GM12878 (cell line): Measurements from ENCODE around the gene BORCS5. TPM values are rescaled to one million over a fixed set of nuclear protein-coding genes. Genes with fewer than 3 reads are reported as not detected.
A peak's percentile ranks its signal among the peaks of the same experiment; 100 is the strongest.

Source experiments
- ATAC-seq: fragments of 200-7000 bp; cut with Tn5 transposase; 3 replicates; pipeline ENCODE4 v1.9.1; 2020; ENCODE audit warnings: mild to moderate bottlenecking, moderate library complexity
- BruUV-seq: library from RNA; stranded (reverse); fragments of 400-500 nt; replicated peaks from 2 replicates; lab custom pipeline; 2021; lab: Mats Ljungman, UMichigan
- CTCF ChIA-PET: fragments of 300-600 bp; sonication (Branson Sonifier 250); formaldehyde crosslinking; extraction: SDS; loops from one replicate; lab custom pipeline; 2021; ENCODE audit warnings: inconsistent platforms; lab: Yijun Ruan, JAX
- POLR2A ChIA-PET: fragments of 350-600 bp; formaldehyde crosslinking; extraction: SDS; loops from one replicate; lab custom pipeline; 2021; ENCODE audit warnings: inconsistent platforms; lab: Charles Lee
- RAD21 ChIA-PET: fragments of 300-600 bp; sonication (Branson Sonifier 250); formaldehyde crosslinking; loops from one replicate; lab custom pipeline; 2023; ENCODE audit warnings: antibody characterized with exemption; ENCODE audit not compliant: unreplicated experiment; lab: Charles Lee
- SMC1A ChIA-PET: fragments of 300-600 bp; sonication (Branson Sonifier 250); formaldehyde crosslinking; loops from one replicate; lab custom pipeline; 2023; ENCODE audit not compliant: unreplicated experiment, uncharacterized antibody; lab: Charles Lee
- DNase-seq: peaks from one replicate; pipeline ENCODE4 v3.0.0-alpha.2; 2011; ENCODE audit warnings: low read depth, low spot score
- FAIRE-seq: peaks from 3 replicates; lab custom pipeline; 2011; peaks lifted over from hg19 to GRCh38; lab: Jason Lieb, UNC
- H2AFZ ChIP-seq: 2 replicates; pipeline ENCODE4 v1.6.0; 2011; ENCODE audit warnings: low read depth, low read length, control low read depth; ENCODE audit not compliant: control insufficient read depth
- H3K27ac ChIP-seq: 2 replicates; pipeline ENCODE4 v1.5.1; 2011; ENCODE audit warnings: control low read depth; ENCODE audit not compliant: control insufficient read depth, insufficient read depth
- H3K27me3 ChIP-seq, 2 experiments: replicated peaks in 1 of 2; 2 replicates each; pipeline versions ENCODE4 v1.6.0 to v1.6.1; 2011; ENCODE audit warnings: low read length in 1 of 2; ENCODE audit not compliant: control insufficient read depth in 2 of 2, insufficient read depth in 2 of 2
- H3K36me3 ChIP-seq, 2 experiments: 2 replicates each; pipeline ENCODE4 v1.5.1; 2011; ENCODE audit warnings: low read length in 1 of 2; ENCODE audit not compliant: control insufficient read depth in 2 of 2, insufficient read depth in 2 of 2
- H3K4me1 ChIP-seq: 2 replicates; pipeline ENCODE4 v1.6.1; 2011; ENCODE audit warnings: mild to moderate bottlenecking, low read length, moderate library complexity, mixed read lengths; ENCODE audit not compliant: control insufficient read depth, insufficient read depth
- H3K4me2 ChIP-seq: 2 replicates; pipeline ENCODE4 v1.6.0; 2011; ENCODE audit warnings: control low read depth; ENCODE audit not compliant: control insufficient read depth, insufficient read depth
- H3K4me3 ChIP-seq: fragments of 200-600 bp; sonication (generic); 2 replicates; pipeline ENCODE4 v1.5.1; 2016
- H3K79me2 ChIP-seq: 2 replicates; pipeline ENCODE4 v1.6.0; 2011; ENCODE audit warnings: low read length; ENCODE audit not compliant: control insufficient read depth, insufficient read depth
- H3K9ac ChIP-seq: 2 replicates; pipeline ENCODE4 v1.8.0; 2011; ENCODE audit warnings: low read length, control low read depth, mixed read lengths; ENCODE audit not compliant: control insufficient read depth, insufficient read depth
- H3K9me3 ChIP-seq: replicated peaks from 3 replicates; pipeline ENCODE4 v1.5.1; 2011; ENCODE audit warnings: mild to moderate bottlenecking, low read length; ENCODE audit not compliant: control insufficient read depth, insufficient read depth
- H4K20me1 ChIP-seq: 2 replicates; pipeline ENCODE4 v1.6.0; 2011; ENCODE audit not compliant: control insufficient read depth, insufficient read depth
- ATF2 ChIP-seq: IDR thresholded peaks from 2 replicates; pipeline ENCODE4 v1.6.1; 2012; ENCODE audit warnings: low read length, inconsistent platforms
- ATF7 ChIP-seq: fragments of 450-650 bp; IDR thresholded peaks from 2 replicates; pipeline ENCODE4 v1.6.1; 2016; ENCODE audit warnings: low read depth, mild to moderate bottlenecking
- HDAC2 ChIP-seq: fragments of 200-600 bp; sonication (generic); IDR thresholded peaks from 2 replicates; pipeline ENCODE4 v1.6.1; 2017
- HSF1 ChIP-seq: fragments of 150-350 bp; IDR thresholded peaks from 2 replicates; pipeline ENCODE4 v1.6.1; 2014; ENCODE audit warnings: mild to moderate bottlenecking, low read depth, low read length
- ZBTB40 ChIP-seq: fragments of 450-650 bp; IDR thresholded peaks from 2 replicates; pipeline ENCODE4 v1.6.1; 2016; ENCODE audit warnings: mild to moderate bottlenecking, moderate library complexity, borderline replicate concordance
- WGBS: methylation state at CpG from one replicate; pipeline ENCODE4 v1.1.6; 2016; ENCODE audit warnings: low lambda C conversion rate; ENCODE audit not compliant: insufficient replicate concordance, insufficient coverage; ENCODE audit errors: missing lambda C conversion rate; 5-methylcytosine and 5-hydroxymethylcytosine counted together
- in situ Hi-C: fragments of 300-500 bp; cut with MboI; formaldehyde crosslinking; loops from 9 replicates; pipeline ENCODE4 v1.14.3; 2018; ENCODE audit warnings: mixed read lengths
- intact Hi-C: fragments of 100-400 bp; cut with micrococcal nuclease; formaldehyde crosslinking; loops from one replicate; pipeline ENCODE4 v1.14.2; 2022; ENCODE audit not compliant: unreplicated experiment
- polyA plus RNA-seq, 11 experiments: library from polyadenylated mRNA; depleted of rRNA in 4 of 11; unstranded in 6 of 11; stranded (reverse) in 5 of 11; fragments of >200 nt; fragmentation: Nextera tagmentation in 4 of 11; fragmentation: Illumina TruSeq in 1 of 11; extraction: Ambion mirVana in 4 of 11; extraction: Trizol in 1 of 11; gene quantifications; 1 replicate in 1 of 11; 2 replicates in 10 of 11; pipeline versions ENCODE4 v1.2.1 to v1.2.3, GENCODE V29; 2011 to 2016; ENCODE audit warnings: inconsistent platforms in 2 of 11, missing spikeins in 2 of 11, low read depth in 1 of 11
- total RNA-seq, 4 experiments: library from RNA; depleted of rRNA in 3 of 4; stranded (reverse); fragments of >200 nt in 3 of 4; fragmentation: Illumina TruSeq in 1 of 4; extraction: Trizol in 1 of 4; gene quantifications; 2 replicates each; pipeline versions ENCODE4 v1.2.1 to v1.2.3, GENCODE V29; 2013 to 2021

BORCS5 gene
- total and polyA plus RNA-seq, 10 of the 15 experiments (the other 5 are each of a cell fraction or from before 2014, with no cell fraction given): 1.4 to 39.7 (median 16.1) TPM

GRCh38 chr12:12353807-12354206, 3.1 kb upstream of the BORCS5 start:
- Histone ChIP-seq H3K4me2 (no peak overlapping the region), H3K4me3 (no peak overlapping the region), H3K9me3 (no peaks in the 10 kb centered on the region), H3K4me1 (peaks cover 10% of the 10 kb centered on the region), H3K36me3 (no peaks in the 10 kb centered on the region), H3K27me3 (peaks cover 0 to 3% of the 10 kb centered on the region in 2 experiments; a peak in 2 of 4 replicates), H3K27ac (no peak overlapping the region)
- DNase-seq: no peak
- ChIA-PET RAD21 (interaction anchor here (0.9 kb wide), 1 partner anchor 16 kb away, joined by 3 read pairs; no protein-coding TSS in a partner anchor), SMC1A (interaction anchor here (0.7 kb wide), 1 partner anchor 17 kb away, joined by 3 read pairs; no protein-coding TSS in a partner anchor), CTCF (interaction anchor here (1.4 kb wide), 1 partner anchor 19 kb away, joined by 4 read pairs; no protein-coding TSS in a partner anchor)
- 71% methylated on average over 5 of the region's 5 CpGs for WGBS
- no peak for FAIRE-seq
- in situ Hi-C loops: no loop called here
- TF ChIP-seq HSF1: no peak
- TF ChIP-seq, all 136 proteins: peak for 0
- no TSS peak for BruUV-seq
- POLR2A ChIA-PET: no interaction called here
- ATAC-seq: no peak
- H2AFZ ChIP-seq: no peak overlapping the region
- no peak overlapping the region for H3K9ac ChIP-seq
- peaks cover 19% of the 10 kb centered on the region for H3K79me2 ChIP-seq
- intact Hi-C loops: no loop called here
- no peaks in the 10 kb centered on the region for H4K20me1 ChIP-seq

- Histone ChIP-seq H3K4me3 (peak overlapping the region; percentile 60), H3K27ac (peak overlapping the region; percentile 97), H3K4me1 (no peaks in the 10 kb centered on the region), H3K4me2 (peak overlapping the region; percentile 73), H3K9ac (peak overlapping the region; percentile 95), H3K79me2 (peaks cover 34% of the 10 kb centered on the region), H3K9me3 (no peaks in the 10 kb centered on the region), H3K27me3 (no peaks in the 10 kb centered on the region), H2AFZ (peak overlapping the region; percentile 69), H4K20me1 (no peaks in the 10 kb centered on the region), H3K36me3 (no peaks in the 10 kb centered on the region)
- CTCF ChIA-PET: interaction anchor here (0.8 to 2.8 kb wide), 9 partner anchors 22 to 380 kb away, joined by 3 to 32 read pairs (median 4); no protein-coding TSS in a partner anchor
- WGBS: 0% methylated on average over 5 of the region's 5 CpGs
- no peak for DNase-seq
- SMC1A ChIA-PET: interaction anchor here (0.8 to 3.6 kb wide), 16 partner anchors 9 to 801 kb away, joined by 3 to 27 read pairs (median 4); no protein-coding TSS in a partner anchor
- in situ Hi-C loops (no loop called here), intact Hi-C loops (loop anchor here (5.0 kb wide), 2 partner anchors 341 to 361 kb away; partner anchors contain the start of genes CDKN1B and GPR19)
- no peak for FAIRE-seq
- no peak for ATAC-seq
- POLR2A ChIA-PET: interaction anchor here (0.6 to 3.6 kb wide), 17 partner anchors 11 to 801 kb away, joined by 3 to 23 read pairs (median 4); partner anchors contain the start of gene CREBL2
- RAD21 ChIA-PET: interaction anchor here (0.6 to 4.0 kb wide), 16 partner anchors 11 to 380 kb away, joined by 3 to 29 read pairs (median 8); partner anchors contain the start of gene DUSP16
- BruUV-seq: TSS peak; percentile 96
- TF ChIP-seq HDAC2 (no peak), ATF2 (peak; percentile 43; the same call in 1 of the 2 replicates), ZBTB40 (0 out of 2 replicates have a peak, but pooled peaks have one; percentile 65), ATF7 (peak; percentile 51; the same call in 1 of the 2 replicates)
Observed at GRCh38 chr12:12356467-12356895, 397 bp upstream of the BORCS5 start.
